ENCODE results near the gene PRPS1L1.
A peak's percentile ranks its signal among the peaks of the same experiment; 100 is the strongest.

Gene PRPS1L1

GRCh38 chr7:18027628-18028027, at the start of gene PRPS1L1:
Gene PRPS1L1, minus strand, starts transcription at chr7:18027846.
- DNase-seq (ENCODE audit: low spot score): no peak

GRCh38 chr7:18076461-18076860, 48.8 kb upstream of the PRPS1L1 start:
- no peak for DNase-seq (ENCODE audit: low spot score)

- no peak for DNase-seq (ENCODE audit: low spot score)
Observed at GRCh38 chr7:18068745-18069144, 41.1 kb upstream of the PRPS1L1 start.

GRCh38 chr7:18064242-18064838, 36.7 kb upstream of the PRPS1L1 start:
- peak; percentile 32 for DNase-seq (ENCODE audit: low spot score)

GRCh38 chr7:18063149-18063901, 35.7 kb upstream of the PRPS1L1 start:
- no peak for DNase-seq (ENCODE audit: low spot score)

- no peak for DNase-seq (ENCODE audit: low spot score)
Observed at GRCh38 chr7:18059171-18059570, 31.5 kb upstream of the PRPS1L1 start.

GRCh38 chr7:18053941-18054340, 26.3 kb upstream of the PRPS1L1 start:
- DNase-seq (ENCODE audit: low spot score): no peak

GRCh38 chr7:18053177-18053928, 25.7 kb upstream of the PRPS1L1 start:
- no peak for DNase-seq (ENCODE audit: low spot score)

- DNase-seq (ENCODE audit: low spot score): no peak
Observed at GRCh38 chr7:18049262-18049661, 21.6 kb upstream of the PRPS1L1 start.

GRCh38 chr7:18046601-18047000, 19.0 kb upstream of the PRPS1L1 start:
- no peak for DNase-seq (ENCODE audit: low spot score)

- DNase-seq (ENCODE audit: low spot score): no peak
Observed at GRCh38 chr7:18045171-18045570, 17.5 kb upstream of the PRPS1L1 start.

GRCh38 chr7:18041191-18041590, 13.5 kb upstream of the PRPS1L1 start:
- DNase-seq (ENCODE audit: low spot score): no peak

- DNase-seq (ENCODE audit: low spot score): peak; percentile 86
Observed at GRCh38 chr7:18040196-18040595, 12.6 kb upstream of the PRPS1L1 start.

GRCh38 chr7:18038382-18038781, 10.7 kb upstream of the PRPS1L1 start:
- no peak for DNase-seq (ENCODE audit: low spot score)

GRCh38 chr7:18037609-18038008, 10.0 kb upstream of the PRPS1L1 start:
- DNase-seq (ENCODE audit: low spot score): no peak

GRCh38 chr7:18036783-18037182, 9.1 kb upstream of the PRPS1L1 start:
- DNase-seq (ENCODE audit: low spot score): no peak

- DNase-seq (ENCODE audit: low spot score): no peak
Observed at GRCh38 chr7:18030758-18031157, 3.1 kb upstream of the PRPS1L1 start.

GRCh38 chr7:18020138-18020715, 7.4 kb downstream of the PRPS1L1 start:
- DNase-seq (ENCODE audit: low spot score): no peak

GRCh38 chr7:18019555-18019954, 8.1 kb downstream of the PRPS1L1 start:
- DNase-seq (ENCODE audit: low spot score): peak; percentile 81

- no peak for DNase-seq (ENCODE audit: low spot score)
Observed at GRCh38 chr7:18018296-18019215, 9.1 kb downstream of the PRPS1L1 start.

Measured in COLO829 (cell line).